IMR-90 (cell line): ENCODE measurements around the gene PTCH2. TPM values are rescaled to one million over a fixed set of nuclear protein-coding genes. Genes with fewer than 3 reads are reported as not detected.

Source experiments
- ATAC-seq: fragments of 200-7000 bp; cut with Tn5 transposase; 2 replicates; pipeline ENCODE4 v1.9.1; 2020; ENCODE audit warnings: low read depth, mild to moderate bottlenecking, moderate library complexity
- BruUV-seq: library from RNA; stranded (reverse); fragments of 400-500 nt; replicated peaks from 2 replicates; lab custom pipeline; 2021; lab: Mats Ljungman, UMichigan
- CTCF ChIA-PET: fragments of 300-600 bp; formaldehyde crosslinking; extraction: SDS; loops from one replicate; lab custom pipeline; 2021; ENCODE audit warnings: antibody characterized with exemption; lab: Yijun Ruan, JAX
- POLR2A ChIA-PET: fragments of 300-600 bp; sonication (Branson Sonifier 250); formaldehyde crosslinking; loops from one replicate; lab custom pipeline; 2022; ENCODE audit warnings: antibody characterized with exemption; ENCODE audit not compliant: unreplicated experiment; lab: Charles Lee
- DNase-seq: peaks from one replicate; pipeline ENCODE4 v3.0.0; 2013
- H2AFZ ChIP-seq: replicated peaks from 2 replicates; pipeline ENCODE3; 2013; ENCODE audit warnings: low read length, mild to moderate bottlenecking; ENCODE audit not compliant: poor library complexity
- H2AK5ac ChIP-seq: 2 replicates; pipeline ENCODE4 v1.6.1; 2013; ENCODE audit warnings: low read depth, low read length, inconsistent platforms
- H2AK9ac ChIP-seq: replicated peaks from 2 replicates; pipeline ENCODE3; 2013; ENCODE audit warnings: mild to moderate bottlenecking, low read depth, low read length, moderate library complexity; ENCODE audit not compliant: poor library complexity
- H2BK120ac ChIP-seq: 2 replicates; pipeline ENCODE4 v1.6.1; 2013; ENCODE audit warnings: low read depth, low read length, inconsistent platforms
- H2BK15ac ChIP-seq: 3 replicates; pipeline ENCODE4 v1.6.1; 2013; ENCODE audit warnings: low read depth, low read length, inconsistent platforms
- H2BK20ac ChIP-seq: 2 replicates; pipeline ENCODE4 v1.6.1; 2013; ENCODE audit warnings: low read depth, mild to moderate bottlenecking, inconsistent platforms, low read length, moderate library complexity
- H2BK5ac ChIP-seq: 2 replicates; pipeline ENCODE4 v1.6.1; 2013; ENCODE audit warnings: mild to moderate bottlenecking, low read depth, low read length, inconsistent platforms; ENCODE audit not compliant: poor library complexity, severe bottlenecking
- H3K14ac ChIP-seq: replicated peaks from 2 replicates; pipeline ENCODE4 v1.6.1; 2013; ENCODE audit warnings: low read depth, low read length, inconsistent platforms
- H3K18ac ChIP-seq: 2 replicates; pipeline ENCODE4 v1.6.1; 2013; ENCODE audit warnings: low read depth, low read length, control low read depth
- H3K23ac ChIP-seq: 2 replicates; pipeline ENCODE4 v1.6.1; 2013; ENCODE audit warnings: low read depth, low read length, inconsistent platforms
- H3K27ac ChIP-seq: 2 replicates; pipeline ENCODE4 v1.5.1; 2013; ENCODE audit warnings: mild to moderate bottlenecking, control low read depth, low read length; ENCODE audit not compliant: insufficient read depth
- H3K27me3 ChIP-seq: 2 replicates; pipeline ENCODE4 v1.6.1; 2013; ENCODE audit warnings: low read length; ENCODE audit not compliant: control insufficient read depth, insufficient read depth
- H3K36me3 ChIP-seq: 2 replicates; pipeline ENCODE4 v1.6.1; 2013; ENCODE audit warnings: low read length, mixed read lengths; ENCODE audit not compliant: control insufficient read depth, insufficient read depth
- H3K4ac ChIP-seq: 2 replicates; pipeline ENCODE4 v1.6.1; 2013; ENCODE audit warnings: low read depth, low read length, inconsistent platforms
- H3K4me1 ChIP-seq: 2 replicates; pipeline ENCODE4 v1.6.1; 2013; ENCODE audit warnings: low read length, mixed read lengths; ENCODE audit not compliant: control insufficient read depth, insufficient read depth
- H3K4me2 ChIP-seq: 2 replicates; pipeline ENCODE4 v1.6.1; 2013; ENCODE audit warnings: low read depth, mild to moderate bottlenecking, control low read depth, low read length, moderate library complexity
- H3K4me3 ChIP-seq: 2 replicates; pipeline ENCODE4 v1.5.1; 2013; ENCODE audit warnings: low read depth, mild to moderate bottlenecking, control low read depth, low read length, moderate library complexity; ENCODE audit not compliant: insufficient read depth
- H3K56ac ChIP-seq: 2 replicates; pipeline ENCODE4 v1.6.1; 2013; ENCODE audit warnings: low read length, inconsistent platforms; ENCODE audit not compliant: insufficient read depth; ENCODE audit errors: extremely low read depth
- H3K79me1 ChIP-seq, 2 experiments: 2 replicates each; pipeline ENCODE4 v1.6.1; 2013; ENCODE audit warnings: low read length in 2 of 2, inconsistent platforms in 1 of 2, low read depth in 1 of 2
- H3K9ac ChIP-seq: 2 replicates; pipeline ENCODE4 v1.6.1; 2013; ENCODE audit warnings: low read depth, low read length, control low read depth
- H3K9me1 ChIP-seq: 2 replicates; pipeline ENCODE4 v1.6.1; 2013; ENCODE audit warnings: low read length, inconsistent platforms; ENCODE audit not compliant: insufficient read depth
- H3K9me3 ChIP-seq: 2 replicates; pipeline ENCODE4 v1.6.1; 2013; ENCODE audit warnings: low read length; ENCODE audit not compliant: control insufficient read depth, insufficient read depth
- H4K20me1 ChIP-seq: 2 replicates; pipeline ENCODE4 v1.6.1; 2013; ENCODE audit warnings: low read length, inconsistent platforms; ENCODE audit not compliant: insufficient read depth
- H4K5ac ChIP-seq: 2 replicates; pipeline ENCODE4 v1.6.1; 2013; ENCODE audit warnings: mild to moderate bottlenecking, low read depth, low read length, control low read depth
- H4K8ac ChIP-seq, 2 experiments: 2 replicates each; pipeline ENCODE4 v1.6.1; 2013; ENCODE audit warnings: low read depth in 2 of 2, low read length in 2 of 2, control low read depth in 1 of 2, inconsistent platforms in 1 of 2
- H4K91ac ChIP-seq: 2 replicates; pipeline ENCODE4 v1.6.1; 2013; ENCODE audit warnings: low read depth, low read length, inconsistent platforms; ENCODE audit not compliant: insufficient read depth
- BHLHE40 ChIP-seq: fragments of 150-350 bp; IDR thresholded peaks from 2 replicates; pipeline ENCODE4 v1.6.1; 2016; ENCODE audit warnings: mild to moderate bottlenecking, low read depth, low read length
- MAFK ChIP-seq: IDR thresholded peaks from 2 replicates; pipeline ENCODE4 v1.6.1; 2012; ENCODE audit warnings: low read depth, low read length, improper control_type of control experiment
- MXI1 ChIP-seq: IDR thresholded peaks from 2 replicates; pipeline ENCODE4 v1.6.1; 2012; ENCODE audit warnings: low read depth, mild to moderate bottlenecking, low read length, moderate library complexity, borderline replicate concordance
- NFE2L2 ChIP-seq: fragments of 150-350 bp; IDR thresholded peaks from 2 replicates; pipeline ENCODE4 v1.6.1; 2016; ENCODE audit warnings: low read depth, mild to moderate bottlenecking, low read length
- POLR2A ChIP-seq: IDR thresholded peaks from 2 replicates; pipeline ENCODE4 v1.6.1; 2012; ENCODE audit warnings: mild to moderate bottlenecking, low read depth, low read length
- RCOR1 ChIP-seq: IDR thresholded peaks from 2 replicates; pipeline ENCODE4 v1.6.1; 2012; ENCODE audit warnings: mild to moderate bottlenecking, low read length, improper control_type of control experiment; ENCODE audit not compliant: insufficient replicate concordance
- RFX5 ChIP-seq: IDR thresholded peaks from 2 replicates; pipeline ENCODE4 v1.8.0; 2012; ENCODE audit warnings: low read depth, mild to moderate bottlenecking, low read length, moderate library complexity
- SMC3 ChIP-seq: fragments of 150-350 bp; IDR thresholded peaks from 2 replicates; pipeline ENCODE4 v1.6.1; 2016; ENCODE audit warnings: low read depth, mild to moderate bottlenecking, antibody characterized with exemption, low read length, moderate library complexity
- WGBS, 2 experiments: methylation state at CpG; one replicate each; pipeline versions ENCODE4 v1.1.5 to v1.1.7; 2013; ENCODE audit warnings: missing lambda C conversion rate in 2 of 2; ENCODE audit not compliant: insufficient read length in 1 of 2; ENCODE audit errors: extremely low coverage in 2 of 2; 5-methylcytosine and 5-hydroxymethylcytosine counted together
- dilution Hi-C: fragments of 300-500 bp; cut with HindIII; formaldehyde crosslinking; loops from one replicate; pipeline ENCODE4 v1.14.3; 2018; ENCODE audit warnings: low sequenced_read_pairs; ENCODE audit not compliant: unreplicated experiment
- in situ Hi-C: fragments of 300-500 bp; cut with MboI; formaldehyde crosslinking; loops from 3 replicates; pipeline ENCODE4 v1.14.3; 2019; ENCODE audit warnings: low sequenced_read_pairs, inconsistent platforms, mixed read lengths
- intact Hi-C: fragments of 100-400 bp; cut with micrococcal nuclease; formaldehyde crosslinking; loops from 2 replicates; pipeline ENCODE4 v1.10.0; 2022
- polyA plus RNA-seq, 3 experiments: library from polyadenylated mRNA; depleted of rRNA; stranded (reverse); fragments of >200 nt; gene quantifications; 2 replicates each; pipeline ENCODE4 v1.2.3, GENCODE V29; 2012; ENCODE audit warnings: low replicate concordance in 1 of 3
- total RNA-seq: library from RNA; depleted of rRNA; stranded (reverse); fragments of >200 nt; gene quantifications from 2 replicates; pipeline ENCODE4 v1.2.3, GENCODE V29; 2012

PTCH2 gene
- total and polyA plus RNA-seq, 2 of the 4 experiments (the other 2 are of a cell fraction): under 0.01 to 0.56 TPM

DNA sequence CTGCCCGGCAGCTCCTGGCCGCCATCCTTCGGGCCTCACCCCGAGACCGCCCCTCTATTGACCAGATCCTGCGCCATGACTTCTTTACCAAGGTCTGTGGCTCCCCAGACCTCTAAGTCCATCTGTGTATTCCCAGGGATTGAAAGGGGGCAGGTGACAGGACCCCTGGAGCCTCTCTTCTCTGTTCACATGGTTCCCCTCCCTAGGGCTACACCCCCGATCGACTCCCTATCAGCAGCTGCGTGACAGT, 40.1 kb downstream of the PTCH2 start:
- Histone ChIP-seq H2BK120ac (no peak overlapping the region), H3K4ac (peak overlapping the region; percentile 95; the same call in 1 of the 2 replicates), H3K4me3 (no peak overlapping the region), H4K5ac (no peak overlapping the region), H3K14ac (no peak overlapping the region), H3K9me3 (no peaks in the 10 kb centered on the region), H4K91ac (no peak overlapping the region), H3K9me1 (peaks cover 12% of the 10 kb centered on the region), H3K27me3 (no peaks in the 10 kb centered on the region), H3K23ac (peak overlapping the region; percentile 56), H3K79me1 (peaks cover 14 to 42% of the 10 kb centered on the region in 2 experiments; a peak in 3 of 4 replicates), H2AFZ (no peak overlapping the region), H4K20me1 (peaks cover 29% of the 10 kb centered on the region), H3K27ac (no peak overlapping the region), H4K8ac (no peak overlapping the region), H3K36me3 (peaks cover 37% of the 10 kb centered on the region), H2BK20ac (no peak overlapping the region), H3K56ac (no peak overlapping the region), H3K4me2 (no peak overlapping the region), H2BK15ac (no peak overlapping the region), H3K9ac (no peak overlapping the region), H2AK5ac (no peak overlapping the region), H3K18ac (no peak overlapping the region), H2AK9ac (peak overlapping the region; percentile 22), H2BK5ac (no peak overlapping the region), H3K4me1 (peaks cover 23% of the 10 kb centered on the region)
- TF ChIP-seq MAFK (no peak), SMC3 (no peak), MXI1 (no peak), POLR2A (no peak), BHLHE40 (no peak), RFX5 (no peak), NFE2L2 (no peak), RCOR1 (no peak)
- intact Hi-C loops: loop anchor here (10.0 kb wide), 1 partner anchor 502 kb away; no protein-coding TSS in a partner anchor
- BruUV-seq: no TSS peak
- dilution Hi-C loops: no loop called here
- DNase-seq (no peak), ATAC-seq (no peak)
- no CpG with 5 or more reads among the region's 9 CpGs for WGBS, 2 experiments
- CTCF ChIA-PET: no interaction called here
- POLR2A ChIA-PET: interaction anchor here (0.7 kb wide), 1 partner anchor 16 kb away, joined by 5 read pairs; no protein-coding TSS in a partner anchor
- in situ Hi-C loops: no loop called here
